ENCODE data around the gene AANAT.

DNA sequence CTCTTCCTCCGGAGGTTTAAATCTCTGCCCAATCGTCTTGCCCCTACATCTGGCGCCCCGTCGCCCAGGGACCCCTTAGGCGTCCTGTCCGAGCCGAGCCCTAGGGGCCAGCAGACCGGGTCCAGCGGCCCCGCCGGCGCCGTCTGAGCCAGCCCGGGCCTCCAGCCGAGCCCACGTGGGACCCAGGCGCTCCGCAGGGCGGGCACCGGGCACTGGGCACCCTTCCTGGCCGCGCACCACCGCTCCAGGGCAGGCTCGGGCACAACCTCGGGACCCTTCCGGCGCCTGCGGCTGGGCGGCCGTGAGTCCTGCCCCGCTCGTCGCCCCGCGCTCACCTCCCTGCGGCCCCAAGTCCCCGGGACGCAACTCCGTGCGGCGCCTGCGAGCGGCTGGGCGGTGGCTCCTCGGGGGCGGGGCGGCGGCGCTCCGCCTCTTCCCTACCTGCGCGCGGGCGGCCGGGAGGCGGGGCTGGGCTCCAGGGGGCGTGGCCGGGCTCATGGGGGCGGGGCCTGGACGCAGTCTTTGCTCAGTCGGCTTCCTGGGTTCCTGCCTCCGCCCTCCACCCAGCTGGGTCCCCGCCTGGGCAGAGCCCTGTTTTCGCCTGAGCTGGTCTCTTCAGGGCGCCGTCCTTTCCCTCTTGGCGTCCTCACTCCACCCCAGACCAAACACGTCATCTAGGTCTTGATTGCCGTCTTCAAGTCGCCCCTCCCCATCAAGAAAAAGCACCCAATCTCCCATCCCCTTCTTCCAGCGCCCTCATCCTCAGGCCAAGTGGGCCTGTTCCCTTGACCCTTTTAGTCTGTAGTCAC lies 33.8 kb downstream of the AANAT start, which contains the start of gene RHBDF2:
- TF ChIP-seq, protein P1, sequence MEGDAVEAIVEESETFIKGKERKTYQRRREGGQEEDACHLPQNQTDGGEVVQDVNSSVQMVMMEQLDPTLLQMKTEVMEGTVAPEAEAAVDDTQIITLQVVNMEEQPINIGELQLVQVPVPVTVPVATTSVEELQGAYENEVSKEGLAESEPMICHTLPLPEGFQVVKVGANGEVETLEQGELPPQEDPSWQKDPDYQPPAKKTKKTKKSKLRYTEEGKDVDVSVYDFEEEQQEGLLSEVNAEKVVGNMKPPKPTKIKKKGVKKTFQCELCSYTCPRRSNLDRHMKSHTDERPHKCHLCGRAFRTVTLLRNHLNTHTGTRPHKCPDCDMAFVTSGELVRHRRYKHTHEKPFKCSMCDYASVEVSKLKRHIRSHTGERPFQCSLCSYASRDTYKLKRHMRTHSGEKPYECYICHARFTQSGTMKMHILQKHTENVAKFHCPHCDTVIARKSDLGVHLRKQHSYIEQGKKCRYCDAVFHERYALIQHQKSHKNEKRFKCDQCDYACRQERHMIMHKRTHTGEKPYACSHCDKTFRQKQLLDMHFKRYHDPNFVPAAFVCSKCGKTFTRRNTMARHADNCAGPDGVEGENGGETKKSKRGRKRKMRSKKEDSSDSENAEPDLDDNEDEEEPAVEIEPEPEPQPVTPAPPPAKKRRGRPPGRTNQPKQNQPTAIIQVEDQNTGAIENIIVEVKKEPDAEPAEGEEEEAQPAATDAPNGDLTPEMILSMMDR (conservative IDR thresholded peaks at IDR 0.05; ENCODE audit: low read length), result no peak
- no peak for TF ChIP-seq EZH2phosphoT487 (IDR thresholded peaks at IDR 0.05; ENCODE audit: borderline replicate concordance, low read depth, low read length)

All from OCI-LY7 (cell line).